ENCODE measurements around the gene SUFU.

GRCh38 chr10:102620138-102620590 is 116.4 kb downstream of the SUFU start:
- no peak for TF ChIP-seq EZH2phosphoT487 (IDR thresholded peaks at IDR 0.05; ENCODE audit: low read depth, severe bottlenecking, unreplicated experiment)
- TF ChIP-seq CTCF (IDR thresholded peaks at IDR 0.05; ENCODE audit: poor library complexity): no peak
